SK-N-SH treated with all-trans-retinoic acid at 6 μM for 48 hours (cell line): ENCODE measurements around the gene CFDP1.
"Not testable (repeated sequence)": the region's sequence is repeated elsewhere in the genome, so short reads cannot be mapped to it uniquely, and the experiment has no call there.

Experiments used
- ATAC-seq: fragments of 200-7000 bp; cut with Tn5 transposase; 3 replicates; pipeline ENCODE4 v1.9.1; 2020; ENCODE audit warnings: mild to moderate bottlenecking, moderate library complexity
- ARNTL ChIP-seq: fragments of 450-650 bp; formaldehyde crosslinking; IDR thresholded peaks from 2 replicates; pipeline ENCODE4 v1.5.0; 2020; ENCODE audit warnings: low read depth, mild to moderate bottlenecking, moderate library complexity, borderline replicate concordance
- BACH2 ChIP-seq: fragments of 250-450 bp; sonication (Bioruptor Pico); IDR thresholded peaks from 2 replicates; pipeline ENCODE4 v1.9.0; 2021; ENCODE audit warnings: mild to moderate bottlenecking, borderline replicate concordance
- CREB5 ChIP-seq: fragments of 250-450 bp; sonication (Bioruptor Pico); IDR thresholded peaks from 2 replicates; pipeline ENCODE4 v1.5.1; 2020; ENCODE audit warnings: low read depth, mild to moderate bottlenecking, moderate library complexity
- CSDC2 ChIP-seq: fragments of 250-450 bp; sonication (Bioruptor Pico); IDR thresholded peaks from 2 replicates; pipeline ENCODE4 v1.5.0; 2020; ENCODE audit warnings: mild to moderate bottlenecking, moderate library complexity
- CSRNP3 ChIP-seq: fragments of 250-450 bp; sonication (Bioruptor Pico); IDR thresholded peaks from 2 replicates; pipeline ENCODE4 v1.5.1; 2021; ENCODE audit warnings: mild to moderate bottlenecking, moderate library complexity
- ESRRG ChIP-seq: fragments of 250-450 bp; sonication (Bioruptor Pico); IDR thresholded peaks from 2 replicates; pipeline ENCODE4 v1.6.1; 2021; ENCODE audit warnings: mild to moderate bottlenecking
- GLIS3 ChIP-seq: fragments of 250-450 bp; sonication (Bioruptor Pico); IDR thresholded peaks from 2 replicates; pipeline ENCODE4 v1.5.0; 2020; ENCODE audit warnings: mild to moderate bottlenecking, moderate library complexity
- PATZ1 ChIP-seq: fragments of 250-450 bp; sonication (Bioruptor Pico); IDR thresholded peaks from 2 replicates; pipeline ENCODE4 v1.8.0; 2020; ENCODE audit warnings: mild to moderate bottlenecking, moderate library complexity, borderline replicate concordance
- POU6F1 ChIP-seq: fragments of 250-450 bp; sonication (Bioruptor Pico); IDR thresholded peaks from 2 replicates; pipeline ENCODE4 v1.8.0; 2021; ENCODE audit warnings: low read depth, mild to moderate bottlenecking, moderate library complexity, borderline replicate concordance
- PPARA ChIP-seq: fragments of 250-450 bp; sonication (Bioruptor Pico); IDR thresholded peaks from 2 replicates; pipeline ENCODE4 v1.5.0; 2020; ENCODE audit warnings: mild to moderate bottlenecking, borderline replicate concordance
- SNAI2 ChIP-seq: fragments of 250-450 bp; sonication (Bioruptor Pico); IDR thresholded peaks from 2 replicates; pipeline ENCODE4 v1.5.0; 2020; ENCODE audit warnings: mild to moderate bottlenecking, moderate library complexity
- TCF4 ChIP-seq: fragments of 250-450 bp; sonication (Bioruptor Pico); IDR thresholded peaks from 2 replicates; pipeline ENCODE4 v1.8.0; 2021; ENCODE audit warnings: mild to moderate bottlenecking, moderate library complexity, borderline replicate concordance
- TOX ChIP-seq: fragments of 250-450 bp; sonication (Bioruptor Pico); IDR thresholded peaks from 2 replicates; pipeline ENCODE4 v1.8.0; 2021; ENCODE audit warnings: mild to moderate bottlenecking, moderate library complexity, borderline replicate concordance
- TSHZ2 ChIP-seq: fragments of 250-450 bp; sonication (Bioruptor Pico); IDR thresholded peaks from 2 replicates; pipeline ENCODE4 v1.5.0; 2020; ENCODE audit warnings: mild to moderate bottlenecking, moderate library complexity
- ZC3H10 ChIP-seq: fragments of 250-450 bp; sonication (Bioruptor Pico); IDR thresholded peaks from 2 replicates; pipeline ENCODE4 v1.5.1; 2021; ENCODE audit warnings: mild to moderate bottlenecking, moderate library complexity
- ZFP3 ChIP-seq: fragments of 250-450 bp; sonication (Bioruptor Pico); IDR thresholded peaks from 2 replicates; pipeline ENCODE4 v1.5.0; 2020; ENCODE audit warnings: mild to moderate bottlenecking, moderate library complexity
- ZFP30 ChIP-seq: fragments of 450-650 bp; formaldehyde crosslinking; IDR thresholded peaks from 2 replicates; pipeline ENCODE4 v1.5.0; 2022; ENCODE audit warnings: mild to moderate bottlenecking, moderate library complexity
- ZNF565 ChIP-seq: fragments of 450-650 bp; formaldehyde crosslinking; conservative IDR thresholded peaks from 2 replicates; pipeline ENCODE4 v1.5.0; 2020; ENCODE audit warnings: low read depth, mild to moderate bottlenecking, moderate library complexity
- ZNF70 ChIP-seq: fragments of 450-650 bp; formaldehyde crosslinking; IDR thresholded peaks from 2 replicates; pipeline ENCODE4 v1.5.0; 2020; ENCODE audit warnings: mild to moderate bottlenecking, moderate library complexity

The CFDP1 gene

GRCh38 chr16:75458439-75458838 is 25.1 kb upstream of the CFDP1 start (continued):
- no peak for TF ChIP-seq CREB5 (CRISPR knock-in tag)

- no peak for ATAC-seq
- TF ChIP-seq GLIS3 (CRISPR knock-in tag) (no peak), BACH2 (no peak), PATZ1 (no peak), ZC3H10 (CRISPR knock-in tag) (no peak), SNAI2 (no peak), TCF4 (CRISPR knock-in tag) (no peak), ARNTL (CRISPR knock-in tag) (no peak), CSDC2 (CRISPR knock-in tag) (no peak), CSRNP3 (CRISPR knock-in tag) (no peak), POU6F1 (CRISPR knock-in tag) (no peak), ZFP3 (no peak), PPARA (CRISPR knock-in tag) (no peak), ZNF565 (CRISPR knock-in tag) (no peak)
These were observed 24.7 kb upstream of the CFDP1 start for GRCh38 chr16:75458029-75458428.

GRCh38 chr16:75457485-75458021 is 24.2 kb upstream of the CFDP1 start:
- TF ChIP-seq TSHZ2 (CRISPR knock-in tag) (no peak), ESRRG (CRISPR knock-in tag) (no peak), TCF4 (CRISPR knock-in tag) (no peak), BACH2 (no peak), ZFP3 (no peak), ZNF70 (CRISPR knock-in tag) (no peak), ZFP30 (CRISPR knock-in tag) (no peak), CSDC2 (CRISPR knock-in tag) (no peak)
- ATAC-seq: no peak

GRCh38 chr16:75456971-75457370 is 23.7 kb upstream of the CFDP1 start:
- ATAC-seq: no peak
- no peak for TF ChIP-seq ESRRG (CRISPR knock-in tag)
- TF ChIP-seq TOX (CRISPR knock-in tag): no peak
- no peak for TF ChIP-seq ZFP3
- no peak for TF ChIP-seq ZNF70 (CRISPR knock-in tag)
- TF ChIP-seq ZC3H10 (CRISPR knock-in tag): no peak
- no peak for TF ChIP-seq PATZ1

GRCh38 chr16:75456486-75456885 is 23.2 kb upstream of the CFDP1 start:
- not testable (repeated sequence) for ATAC-seq
